GM19438 (cell line): Measurements from ENCODE around the gene EFHD2.
"Not testable (repeated sequence)": the region's sequence is repeated elsewhere in the genome, so short reads cannot be mapped to it uniquely, and the experiment has no call there.

ENCODE experiments used
- ATAC-seq: cut with Tn5 transposase; IDR thresholded peaks from one replicate; pipeline ENCODE4 v1.9.1; 2021; ENCODE audit warnings: low read depth; ENCODE audit not compliant: unreplicated experiment

The EFHD2 gene

DNA sequence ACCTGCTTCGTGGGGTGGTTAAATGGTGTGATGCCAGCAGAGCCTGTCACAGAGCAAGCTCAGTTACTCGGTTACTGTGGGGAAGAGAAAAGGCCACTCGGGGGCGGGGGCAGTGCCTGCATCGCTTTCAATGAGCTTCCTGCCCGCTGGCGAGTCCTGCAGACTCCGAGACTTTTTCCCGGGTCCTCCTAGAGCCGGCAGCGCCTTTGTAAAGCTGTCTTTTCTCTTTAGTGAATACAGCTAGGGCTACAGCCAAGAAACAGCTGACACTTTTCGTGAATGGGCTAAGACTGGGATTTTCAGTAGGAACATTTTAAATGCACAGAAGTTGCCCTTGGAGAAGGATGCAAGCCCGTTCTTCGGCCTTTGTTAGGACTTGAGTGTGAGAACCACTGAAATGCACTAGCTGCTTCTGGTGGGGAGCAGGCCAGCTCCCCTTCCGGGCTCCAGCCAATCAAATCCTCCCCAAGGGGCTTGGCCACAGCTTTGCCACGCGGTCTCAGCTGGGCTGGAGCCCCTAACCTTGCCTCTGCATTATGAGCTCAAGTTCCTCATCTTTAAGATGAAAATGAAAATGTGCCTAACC is 23.4 kb upstream of the EFHD2 start:
- ATAC-seq = no peak

DNA sequence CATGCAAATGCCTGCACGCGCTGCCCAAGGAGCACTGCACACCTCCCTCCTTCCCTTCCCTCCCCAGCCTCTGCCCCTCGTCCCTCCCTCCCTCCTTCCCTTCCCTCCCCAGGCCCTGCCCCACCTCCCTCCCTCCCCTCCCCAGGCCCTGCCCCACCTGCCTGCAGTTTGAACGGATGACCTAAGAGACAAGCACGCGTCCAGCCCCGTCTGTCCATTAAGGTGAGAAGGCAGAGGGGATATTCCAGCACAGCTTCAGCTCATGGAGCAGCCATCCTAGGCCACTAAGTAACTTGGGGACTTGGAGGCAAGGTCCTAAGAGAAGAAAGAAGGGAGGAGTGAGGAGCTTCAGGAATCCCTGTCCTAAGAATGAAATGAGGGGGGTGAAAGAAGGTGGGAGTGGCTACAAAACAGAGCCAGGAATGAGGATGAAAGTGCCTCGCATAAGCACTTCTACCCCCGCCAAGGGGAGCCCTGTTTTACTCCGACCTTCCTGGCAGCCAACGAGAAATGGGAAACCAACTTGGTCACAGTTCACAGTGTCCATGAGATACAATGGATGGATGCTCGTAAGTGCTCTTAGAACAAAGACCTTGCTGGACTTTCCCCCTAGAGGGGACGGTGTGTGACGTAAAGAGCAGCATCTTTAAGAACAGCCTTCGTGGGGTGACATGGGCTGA is 21.3 kb upstream of the EFHD2 start:
- no peak for ATAC-seq

- ATAC-seq = not testable (repeated sequence)
Measured at GRCh38 chr1:15389828-15390227, 19.9 kb upstream of the EFHD2 start.

DNA sequence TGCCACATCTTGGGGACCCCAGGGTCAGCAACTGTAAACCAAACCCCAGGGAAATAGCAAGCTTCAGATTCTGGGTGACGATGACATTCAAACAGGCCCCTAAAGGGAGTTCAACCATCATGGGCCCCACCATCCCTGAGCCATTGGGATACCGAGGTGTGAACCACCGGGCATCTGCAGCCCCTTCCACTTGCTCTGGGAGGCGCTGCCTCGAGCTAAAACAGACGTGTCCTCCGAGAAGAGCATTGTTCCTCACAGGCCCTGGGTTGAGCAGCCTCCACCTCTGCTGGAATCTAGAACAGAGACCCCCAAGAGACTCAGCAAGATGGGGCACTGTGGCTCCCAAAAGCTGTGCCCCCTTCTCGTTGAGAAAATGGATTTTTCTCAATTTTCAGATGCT is 19.0 kb upstream of the EFHD2 start:
- ATAC-seq = no peak

GRCh38 chr1:15391366-15391765 is 18.3 kb upstream of the EFHD2 start:
- ATAC-seq = no peak

DNA sequence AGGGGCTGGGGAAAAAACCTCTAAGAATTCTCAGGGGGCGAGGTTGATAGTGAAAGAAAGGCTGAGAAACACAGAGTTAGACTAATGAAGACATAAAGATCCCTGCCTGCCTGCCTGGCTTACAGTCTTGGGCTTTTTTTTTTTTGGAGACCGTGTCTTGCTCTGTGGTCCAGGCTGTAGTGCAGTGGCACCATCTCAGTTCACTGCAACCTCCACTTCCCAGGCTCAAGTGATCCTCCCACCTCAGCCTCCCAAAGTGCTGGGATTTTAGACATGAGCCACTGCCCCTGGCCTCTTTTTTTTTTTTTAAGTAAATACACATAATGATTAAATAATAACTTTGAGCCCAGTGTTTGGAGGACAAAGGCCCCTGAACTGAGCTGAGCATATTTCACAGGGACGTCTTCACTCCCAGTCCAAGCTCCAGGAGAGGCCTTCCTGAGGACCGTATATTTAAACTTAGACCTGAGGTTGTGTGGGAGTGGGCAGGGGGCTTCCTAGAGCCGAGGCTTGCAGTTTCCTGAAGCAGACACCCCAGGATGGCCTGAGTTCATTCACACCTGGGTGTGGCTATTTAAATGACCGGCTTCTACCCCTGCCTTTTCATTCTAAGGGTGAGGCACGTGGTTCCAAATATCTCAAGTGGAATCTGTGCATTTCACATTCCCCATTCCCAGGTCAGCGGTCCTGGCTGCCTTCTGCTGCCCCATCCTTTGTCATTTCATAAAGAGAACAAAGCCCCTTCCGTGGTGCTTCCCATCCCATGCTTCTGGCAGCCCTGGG is 16.0 kb upstream of the EFHD2 start:
- no peak for ATAC-seq

- ATAC-seq = no peak
Measured at GRCh38 chr1:15394258-15394690, 15.4 kb upstream of the EFHD2 start.

DNA sequence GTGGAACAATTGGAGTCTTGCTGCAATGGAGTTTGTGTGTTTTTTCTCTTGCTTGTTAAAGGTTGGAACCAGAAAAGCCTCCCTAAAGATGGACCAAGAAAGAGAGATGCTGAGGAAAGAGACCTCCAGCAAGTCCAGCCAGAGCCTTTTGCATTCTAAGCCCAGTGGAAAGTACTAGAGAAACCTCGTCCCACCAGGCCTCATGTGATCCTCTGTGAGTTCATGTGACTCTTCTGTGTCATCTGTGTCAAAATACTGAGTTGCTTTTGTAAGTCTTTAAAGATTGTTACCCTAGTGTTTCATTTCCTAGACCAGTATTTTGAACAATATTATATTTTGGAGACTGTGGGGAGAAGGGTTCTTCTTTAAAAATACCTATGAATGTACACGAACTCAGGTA is 12.5 kb upstream of the EFHD2 start:
- no peak for ATAC-seq

DNA sequence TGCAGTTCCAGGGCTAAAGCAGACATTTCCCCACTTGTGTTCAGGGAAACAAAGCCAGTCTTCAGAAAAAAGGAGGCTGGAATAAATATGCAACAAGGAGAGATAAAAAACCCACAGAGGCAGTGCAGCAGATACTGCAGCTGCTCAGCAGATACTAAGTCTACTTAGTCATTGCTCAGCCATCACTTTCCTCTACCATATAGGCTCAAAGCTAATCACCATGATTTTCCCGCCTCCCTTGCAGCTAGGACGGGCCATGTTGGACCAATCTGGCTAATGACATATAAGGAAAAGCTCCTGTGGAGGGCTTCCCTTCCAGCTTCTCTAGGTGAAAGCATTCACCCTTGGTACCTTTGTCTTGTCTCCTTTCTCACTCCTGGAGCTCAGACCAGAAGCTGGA is 10.0 kb upstream of the EFHD2 start:
- ATAC-seq = no peak

GRCh38 chr1:15400627-15401026 is 9.1 kb upstream of the EFHD2 start:
- no peak for ATAC-seq

DNA sequence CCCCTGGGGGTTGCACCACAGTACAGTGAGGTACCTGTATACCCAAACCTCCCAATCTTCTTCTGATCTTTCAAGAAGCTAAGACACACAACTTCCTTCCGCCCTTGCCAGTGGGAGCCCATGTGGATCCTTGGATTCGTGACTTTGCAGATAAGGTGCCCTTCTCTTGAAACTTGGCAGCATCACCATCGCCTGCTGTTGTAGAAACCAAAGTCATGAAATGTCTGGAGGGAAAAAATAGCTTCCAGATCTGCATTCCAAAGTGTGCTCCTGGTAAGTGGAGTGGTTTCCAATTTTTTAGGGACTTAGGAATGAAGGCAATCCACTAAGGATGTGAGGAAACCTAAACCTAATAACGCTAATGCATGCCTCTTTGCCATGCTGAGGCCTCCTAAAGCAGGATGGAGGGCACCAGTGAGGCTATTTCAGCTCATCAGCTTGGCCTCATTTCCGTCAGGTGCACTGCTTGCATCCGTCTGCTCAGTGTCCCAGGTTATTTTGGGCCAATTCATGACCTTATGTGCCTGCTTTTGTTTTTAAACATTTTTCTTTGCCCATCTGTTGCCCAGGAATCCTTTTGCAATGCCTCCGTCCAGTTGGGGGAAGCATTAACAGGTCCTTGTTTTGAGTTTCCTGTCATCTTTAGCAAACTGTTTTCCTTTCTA is 8.2 kb upstream of the EFHD2 start:
- ATAC-seq = no peak

GRCh38 chr1:15402809-15403450 is 6.8 kb upstream of the EFHD2 start:
- ATAC-seq = no peak

- no peak for ATAC-seq
Measured at GRCh38 chr1:15403962-15404580, 5.6 kb upstream of the EFHD2 start.

DNA sequence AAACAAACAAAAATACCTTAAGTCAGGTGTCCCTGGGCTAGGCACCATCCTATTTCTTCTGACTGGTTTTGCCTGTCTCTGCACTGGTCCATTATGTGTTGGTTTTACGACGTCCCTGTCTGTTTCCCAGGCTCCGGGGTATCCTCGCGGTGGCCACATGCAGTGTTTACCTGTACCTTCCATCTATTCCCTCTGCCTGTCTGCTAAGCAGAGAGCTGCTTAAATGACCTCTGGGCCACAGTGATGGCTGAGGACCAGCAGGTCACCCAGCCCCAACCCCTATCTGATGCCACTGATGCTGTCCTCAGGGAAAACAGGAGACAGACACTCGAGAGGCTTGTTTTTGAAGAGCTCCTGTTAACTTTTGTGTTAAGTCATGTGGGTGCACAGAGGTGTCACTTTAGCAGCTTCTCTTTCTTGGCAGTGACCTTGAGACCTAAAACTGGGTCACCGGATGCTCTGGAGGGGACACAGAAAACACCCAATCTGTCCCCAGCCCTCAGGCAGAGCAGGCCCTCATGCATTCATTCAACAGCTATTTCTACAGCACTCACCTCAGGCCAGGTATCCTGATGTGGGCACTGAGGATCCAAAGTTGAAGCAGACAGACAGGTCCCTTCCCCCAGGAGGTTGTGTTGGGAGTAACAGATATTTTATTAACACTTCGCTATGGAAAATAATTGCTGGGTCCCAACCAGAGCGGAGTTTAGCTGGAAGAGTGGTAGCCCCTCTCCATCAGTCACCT is 4.4 kb upstream of the EFHD2 start:
- ATAC-seq = no peak

DNA sequence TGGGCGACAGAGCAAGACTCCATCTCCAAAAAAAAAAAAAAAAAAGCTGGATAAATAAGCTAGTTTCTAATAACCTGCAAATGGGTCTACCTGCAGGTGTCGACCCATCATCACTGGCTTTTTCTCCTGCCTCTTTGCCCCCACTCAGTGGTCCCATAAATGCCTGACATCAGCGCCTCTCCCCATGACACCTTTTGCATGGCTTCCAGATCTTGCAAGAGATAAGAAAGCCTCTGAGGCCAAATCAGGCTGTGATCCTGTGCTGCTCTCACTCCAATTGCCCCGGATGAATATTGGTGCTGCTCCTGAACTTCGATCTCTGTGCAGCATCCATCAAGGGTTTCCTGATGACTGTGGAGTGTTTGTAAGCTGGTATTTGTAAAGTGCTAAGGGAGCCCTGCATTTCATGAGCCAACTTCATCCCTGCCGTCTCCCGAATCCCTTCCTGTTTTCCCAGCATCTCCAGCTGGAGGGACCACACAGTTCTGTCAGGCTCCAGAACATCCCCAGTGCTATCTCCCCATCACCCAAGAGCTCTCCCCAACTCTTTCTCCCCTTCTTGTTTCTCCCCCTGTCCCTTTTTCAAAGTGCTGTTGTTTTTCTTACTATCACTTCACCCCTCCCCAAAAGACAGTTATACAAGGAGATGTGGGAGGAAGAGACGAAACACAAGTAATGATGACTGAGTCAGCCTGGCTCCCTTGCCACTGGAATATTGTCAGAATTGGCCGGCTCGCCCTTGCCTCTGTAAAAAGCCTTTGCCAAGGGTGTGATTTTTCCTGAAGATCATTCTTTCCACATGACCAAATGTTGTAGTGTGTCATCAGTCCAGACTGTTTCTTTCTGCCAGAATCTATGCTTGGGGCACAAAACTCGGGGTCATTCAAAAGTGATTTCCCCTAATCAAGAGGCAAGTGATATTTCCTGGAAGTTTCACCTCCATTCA is 2.8 kb upstream of the EFHD2 start:
- ATAC-seq = no peak

DNA sequence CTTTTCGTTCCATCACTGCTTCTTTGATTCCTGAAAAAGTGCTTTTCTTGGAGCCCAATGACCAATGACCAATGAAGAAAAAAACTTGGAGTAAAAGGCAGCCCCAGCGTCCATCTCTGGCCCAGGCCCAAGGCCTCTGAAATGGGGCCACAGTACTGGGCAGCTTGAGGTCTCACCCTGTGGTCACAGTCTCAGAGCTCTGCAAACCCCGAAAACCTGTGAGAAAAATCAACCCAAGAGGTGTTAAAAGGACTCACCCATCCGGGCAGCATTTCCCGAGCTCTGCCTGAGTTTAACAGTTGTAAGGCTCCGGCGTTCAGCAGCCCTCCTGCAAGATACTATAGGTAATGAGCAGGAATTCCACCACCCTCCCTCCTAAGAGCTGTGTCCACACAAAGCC is 2.1 kb upstream of the EFHD2 start:
- ATAC-seq = no peak

DNA sequence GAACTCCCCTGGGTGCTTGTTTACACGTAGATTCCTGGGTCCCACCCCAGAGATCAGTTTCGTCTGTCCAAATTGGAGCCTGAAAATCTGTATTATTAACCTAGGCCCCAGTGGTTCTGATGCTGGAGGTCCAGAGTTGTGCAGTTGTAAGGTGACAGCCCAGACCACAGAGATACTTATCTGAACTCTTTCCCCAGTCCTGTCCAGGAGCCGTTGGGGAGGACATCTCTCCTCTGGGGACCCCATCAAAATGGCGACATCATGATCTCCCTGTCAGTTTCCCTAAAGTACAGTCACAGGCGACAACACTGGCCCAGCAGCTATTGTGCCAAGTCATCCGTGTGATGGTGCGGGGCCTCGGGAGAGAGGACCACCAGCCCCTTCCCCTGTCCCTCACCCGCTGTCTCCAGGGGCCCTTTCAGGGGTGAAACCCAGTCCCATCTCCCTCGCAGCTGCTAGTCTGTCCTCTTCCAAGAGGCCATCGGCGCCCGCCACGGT is 749 bp upstream of the EFHD2 start:
- ATAC-seq = no peak

DNA sequence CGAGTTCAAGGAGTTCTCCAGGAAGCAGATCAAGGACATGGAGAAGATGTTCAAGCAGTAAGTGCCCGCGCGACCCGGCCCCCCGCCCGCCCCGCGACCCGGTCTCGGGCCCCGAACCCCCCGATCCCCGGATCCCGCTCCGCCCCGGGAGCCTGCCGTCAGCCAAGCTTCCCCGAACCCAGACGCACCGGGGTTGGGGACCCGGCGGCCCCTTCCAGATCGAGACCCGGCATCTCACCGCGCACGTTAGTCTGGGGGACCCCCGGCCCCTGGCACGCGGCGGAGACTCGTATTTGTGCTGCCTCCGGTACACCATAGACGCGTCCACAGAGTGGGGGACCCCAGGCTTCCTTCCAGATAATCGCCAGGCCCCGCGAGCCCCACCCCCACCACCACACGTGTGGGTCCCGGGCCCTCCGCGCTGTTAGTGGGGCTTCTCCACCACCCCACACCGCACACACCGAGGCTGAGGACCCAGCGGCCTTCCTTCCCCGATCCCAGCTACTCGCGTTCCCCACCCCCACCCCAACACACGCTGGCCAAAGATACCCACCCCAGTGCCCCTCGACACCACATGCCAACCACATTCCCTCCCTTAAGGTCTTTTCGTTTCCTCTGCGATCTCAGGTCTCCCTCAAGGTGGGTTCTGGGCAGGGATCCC is 665 bp downstream of the EFHD2 start:
- no peak for ATAC-seq
